HepG2 (cell line): ENCODE results near the gene DMGDH. TPM values are rescaled to one million over a fixed set of nuclear protein-coding genes. Genes with fewer than 3 reads are reported as not detected.
"Not testable (repeated sequence)": the region's sequence is repeated elsewhere in the genome, so short reads cannot be mapped to it uniquely, and the experiment has no call there.

ENCODE experiments used
- ATAC-seq: fragments of 200-7000 bp; cut with Tn5 transposase; 3 replicates; pipeline ENCODE4 v1.9.1; 2020; ENCODE audit warnings: mild to moderate bottlenecking, moderate library complexity
- BruUV-seq: library from RNA; stranded (reverse); fragments of 400-500 nt; replicated peaks from 2 replicates; lab custom pipeline; 2021; lab: Mats Ljungman, UMichigan
- CTCF ChIA-PET: fragments of 300-600 bp; formaldehyde crosslinking; extraction: SDS; loops from one replicate; lab custom pipeline; 2021; ENCODE audit warnings: low total read pairs, inconsistent platforms, low intra/inter-chr PET ratio; lab: Yijun Ruan, JAX
- POLR2A ChIA-PET: fragments of 350-600 bp; sonication (Branson Sonifier 250); formaldehyde crosslinking; loops from one replicate; lab custom pipeline; 2020; ENCODE audit warnings: antibody characterized with exemption, inconsistent platforms; lab: Yijun Ruan, JAX
- DNase-seq: peaks from one replicate; pipeline ENCODE4 v3.0.0-alpha.2; 2015; ENCODE audit warnings: low spot score
- FAIRE-seq: peaks from 3 replicates; lab custom pipeline; 2011; peaks lifted over from hg19 to GRCh38; lab: Jason Lieb, UNC
- H2AFZ ChIP-seq: one replicate; pipeline ENCODE4 v1.6.1; 2011; ENCODE audit warnings: low read length, inconsistent platforms
- H3K27ac ChIP-seq: fragments of 300-600 bp; 3 replicates; pipeline ENCODE4 v1.8.0; 2011; ENCODE audit warnings: mixed run types, mild to moderate bottlenecking, mixed read lengths, low read length, inconsistent platforms; ENCODE audit not compliant: insufficient read depth; ENCODE audit errors: extremely low read length
- H3K27me3 ChIP-seq, 2 experiments: fragments of 200-600 bp in 1 of 2; 2 replicates in 1 of 2; 3 replicates in 1 of 2; pipeline versions ENCODE4 v1.6.0 to v1.8.0; 2011; ENCODE audit warnings: low read length in 2 of 2, mild to moderate bottlenecking in 2 of 2, moderate library complexity in 2 of 2, inconsistent platforms in 1 of 2; ENCODE audit not compliant: insufficient read depth in 2 of 2, control insufficient read depth in 1 of 2
- H3K36me3 ChIP-seq, 2 experiments: fragments of 200-600 bp in 1 of 2; replicated peaks in 1 of 2; 2 replicates in 1 of 2; 3 replicates in 1 of 2; pipeline versions ENCODE4 v1.5.1 to v1.8.0; 2011; ENCODE audit warnings: low read length in 2 of 2, inconsistent platforms in 1 of 2; ENCODE audit not compliant: insufficient read depth in 2 of 2, control insufficient read depth in 1 of 2
- H3K4me1 ChIP-seq: 2 replicates; pipeline ENCODE4 v1.5.1; 2012; ENCODE audit warnings: low read length, inconsistent platforms; ENCODE audit not compliant: insufficient read depth
- H3K4me2 ChIP-seq: 2 replicates; pipeline ENCODE4 v1.6.0; 2011; ENCODE audit warnings: low read depth, low read length, inconsistent platforms
- H3K4me3 ChIP-seq, 3 experiments: fragments of 200-600 bp in 1 of 3; sonication (generic), shearing (Covaris generic) in 1 of 3; replicated peaks in 1 of 3; 2 replicates each; pipeline ENCODE4 v1.5.1; 2011 to 2016; ENCODE audit warnings: low read length in 3 of 3, inconsistent platforms in 2 of 3, low read depth in 2 of 3, mild to moderate bottlenecking in 2 of 3, control low read depth in 1 of 3, mixed read lengths in 1 of 3; ENCODE audit not compliant: insufficient read depth in 1 of 3
- H3K79me2 ChIP-seq: one replicate; pipeline ENCODE4 v1.6.1; 2011; ENCODE audit warnings: low read length, inconsistent platforms; ENCODE audit not compliant: insufficient read depth
- H3K9ac ChIP-seq: 2 replicates; pipeline ENCODE4 v1.6.0; 2011; ENCODE audit warnings: mild to moderate bottlenecking, low read depth, low read length, inconsistent platforms; ENCODE audit not compliant: insufficient read depth
- H3K9me3 ChIP-seq: 2 replicates; pipeline ENCODE4 v1.5.1; 2012; ENCODE audit warnings: mild to moderate bottlenecking, low read length
- H4K20me1 ChIP-seq: 2 replicates; pipeline ENCODE4 v1.6.0; 2011; ENCODE audit warnings: inconsistent platforms, mild to moderate bottlenecking, low read length, moderate library complexity; ENCODE audit not compliant: insufficient read depth
- ARID2 ChIP-seq: sonication (generic); formaldehyde crosslinking; IDR thresholded peaks from 2 replicates; pipeline ENCODE4 v1.8.1; 2022; ENCODE audit warnings: mild to moderate bottlenecking, missing genetic modification reagents, borderline replicate concordance
- ARID5B ChIP-seq: IDR thresholded peaks from 2 replicates; pipeline ENCODE4 v1.4.0; 2020; ENCODE audit warnings: mild to moderate bottlenecking, missing genetic modification reagents
- CEBPG ChIP-seq: IDR thresholded peaks from 2 replicates; pipeline ENCODE4 v1.6.1; 2016
- EP300 ChIP-seq, 3 experiments: sonication (generic) in 1 of 3; formaldehyde crosslinking in 1 of 3; IDR thresholded peaks; 2 replicates each; pipeline versions ENCODE4 v1.5.1 to v1.6.1; 2011 to 2020; ENCODE audit warnings: low read depth in 2 of 3, low read length in 2 of 3, borderline replicate concordance in 1 of 3, improper control_type of control experiment in 1 of 3, mild to moderate bottlenecking in 1 of 3, missing genetic modification reagents in 1 of 3, moderate library complexity in 1 of 3
- IRF2 ChIP-seq: IDR thresholded peaks from 2 replicates; pipeline ENCODE4 v1.6.1; 2018; ENCODE audit warnings: missing genetic modification reagents, missing compliant biosample characterization
- SALL1 ChIP-seq: sonication (generic); formaldehyde crosslinking; IDR thresholded peaks from 2 replicates; pipeline ENCODE4 v1.8.0; 2022; ENCODE audit warnings: mild to moderate bottlenecking, missing genetic modification reagents
- ZBTB3 ChIP-seq: sonication (generic); formaldehyde crosslinking; IDR thresholded peaks from 2 replicates; pipeline ENCODE4 v1.4.0; 2020; ENCODE audit warnings: low read depth, mild to moderate bottlenecking, moderate library complexity, missing genetic modification reagents, borderline replicate concordance
- ZNF317 ChIP-seq: sonication (generic); formaldehyde crosslinking; IDR thresholded peaks from 2 replicates; pipeline ENCODE4 v1.5.0; 2020; ENCODE audit warnings: mild to moderate bottlenecking, missing genetic modification reagents
- ZNF609 ChIP-seq: sonication (generic); formaldehyde crosslinking; IDR thresholded peaks from 2 replicates; pipeline ENCODE4 v1.4.0; 2020; ENCODE audit warnings: mild to moderate bottlenecking, missing genetic modification reagents, borderline replicate concordance
- ZNF629 ChIP-seq: sonication (generic); formaldehyde crosslinking; conservative IDR thresholded peaks from 2 replicates; pipeline ENCODE4 v1.5.0; 2020; ENCODE audit warnings: missing genetic modification reagents
- ZXDC ChIP-seq: sonication (generic); formaldehyde crosslinking; IDR thresholded peaks from 2 replicates; pipeline ENCODE4 v1.5.0; 2020; ENCODE audit warnings: mild to moderate bottlenecking, missing genetic modification reagents
- WGBS: methylation state at CpG from one replicate; pipeline ENCODE4 v1.1.6; 2017; ENCODE audit warnings: low lambda C conversion rate; 5-methylcytosine and 5-hydroxymethylcytosine counted together
- in situ Hi-C: cut with HindIII; loops from 2 replicates; pipeline ENCODE4 v1.10.0; 2017; ENCODE audit warnings: low pct_unique_long_range_greater_than_20kb; ENCODE audit not compliant: extremely low pct_ligation_motif_present
- intact Hi-C: fragments of 100-400 bp; cut with micrococcal nuclease; formaldehyde crosslinking; loops from one replicate; pipeline ENCODE4 v1.10.0; 2022; ENCODE audit not compliant: unreplicated experiment
- polyA plus RNA-seq, 8 experiments: library from polyadenylated mRNA; depleted of rRNA in 3 of 8; stranded (reverse) in 7 of 8; unstranded in 1 of 8; fragments of >200 nt; fragmentation: Illumina TruSeq in 4 of 8; extraction: Trizol in 4 of 8; gene quantifications; 2 replicates each; pipeline versions ENCODE4 v1.2.1 to v1.2.3, GENCODE V29; 2011 to 2016; ENCODE audit warnings: low read depth in 4 of 8, missing spikeins in 1 of 8, mixed read lengths in 1 of 8; ENCODE audit not compliant: insufficient read depth in 1 of 8
- total RNA-seq, 5 experiments: library from RNA; depleted of rRNA; stranded (reverse); fragments of >200 nt; fragmentation: Illumina TruSeq; extraction: Trizol; gene quantifications; 2 replicates each; pipeline ENCODE4 v1.2.3, GENCODE V29; 2016; ENCODE audit warnings: low read depth in 1 of 5

The DMGDH gene
- total and polyA plus RNA-seq, 2 of the 13 experiments (the other 11 are each of a cell fraction or from before 2014, with no cell fraction given): 3.6 to 7.9 TPM

- in situ Hi-C loops; FAIRE-seq; H2AFZ ChIP-seq; CTCF ChIA-PET; ATAC-seq; H3K36me3 ChIP-seq; BruUV-seq; H3K9me3 ChIP-seq; H3K27me3 ChIP-seq; H4K20me1 ChIP-seq; TF ChIP-seq EP300 (CRISPR knock-in tag; IDR thresholded peaks at IDR 0.05; ENCODE audit: borderline replicate concordance): not testable (repeated sequence)
- H3K4me2 ChIP-seq: peak overlapping the region; percentile 80
- peak; percentile 66 for DNase-seq
- H3K79me2 ChIP-seq: peaks cover 50% of the 10 kb centered on the region
- intact Hi-C loops: loop anchor here (2.0 to 10.0 kb wide), 2 partner anchors 38 to 338 kb away; partner anchors contain the start of gene LHFPL2
- peak overlapping the region; percentile 52 to 93 (median 88) for H3K4me3 ChIP-seq
- H3K4me1 ChIP-seq: peaks cover 71% of the 10 kb centered on the region
- WGBS: 6% methylated on average over 2 of the region's 9 CpGs
- POLR2A ChIA-PET: interaction anchor here (1.2 to 3.9 kb wide), 4 partner anchors 8 to 39 kb away, joined by 4 to 46 read pairs (median 15); no protein-coding TSS in a partner anchor
- H3K27ac ChIP-seq: peak overlapping the region; percentile 99
- peak overlapping the region; percentile 98 for H3K9ac ChIP-seq
- TF ChIP-seq ARID5B (CRISPR knock-in tag): peak; percentile 40; the same call in 1 of the 2 replicates
- TF ChIP-seq ZNF609 (CRISPR knock-in tag): 0 out of 2 replicates have a peak, but pooled peaks have one; percentile 15
- 0 out of 2 replicates have a peak, but pooled peaks have one; percentile 29 for TF ChIP-seq ZXDC (CRISPR knock-in tag)
- TF ChIP-seq ARID2: peak; percentile 63; the same call in 1 of the 2 replicates
- TF ChIP-seq EP300 (IDR thresholded peaks at IDR 0.05; ENCODE audit: low read depth in 2 of 2, low read length in 2 of 2): peak in 1 of 2 experiments; percentile 44; a peak in 1 of 4 replicates
- 0 out of 2 replicates have a peak, but pooled peaks have one; percentile 10 for TF ChIP-seq IRF2 (CRISPR knock-in tag)
- TF ChIP-seq ZNF629 (CRISPR knock-in tag): peak; percentile 88
- peak; percentile 55; the same call in 1 of the 2 replicates for TF ChIP-seq CEBPG (CRISPR knock-in tag)
- 0 out of 2 replicates have a peak, but pooled peaks have one; percentile 24 for TF ChIP-seq ZNF317 (CRISPR knock-in tag)
- TF ChIP-seq ZBTB3 (CRISPR knock-in tag): 0 out of 2 replicates have a peak, but pooled peaks have one; percentile 21
- TF ChIP-seq SALL1 (CRISPR knock-in tag): peak; percentile 27
These were observed 86.3 kb downstream of the DMGDH start for GRCh38 chr5:78983194-78983593.
